NB4 (cell line): ENCODE data around the gene LCE2D.

Experiments used
- POLR2A ChIP-seq: IDR thresholded peaks from 2 replicates; pipeline ENCODE4 v1.6.1; 2011; ENCODE audit warnings: mild to moderate bottlenecking; ENCODE audit not compliant: insufficient read length; ENCODE audit errors: extremely low read depth
- TF ChIP-seq, protein P1 (sequence below): IDR thresholded peaks from one replicate; pipeline ENCODE4 v1.5.1; 2012; ENCODE audit warnings: low read depth, low read length

DNA sequence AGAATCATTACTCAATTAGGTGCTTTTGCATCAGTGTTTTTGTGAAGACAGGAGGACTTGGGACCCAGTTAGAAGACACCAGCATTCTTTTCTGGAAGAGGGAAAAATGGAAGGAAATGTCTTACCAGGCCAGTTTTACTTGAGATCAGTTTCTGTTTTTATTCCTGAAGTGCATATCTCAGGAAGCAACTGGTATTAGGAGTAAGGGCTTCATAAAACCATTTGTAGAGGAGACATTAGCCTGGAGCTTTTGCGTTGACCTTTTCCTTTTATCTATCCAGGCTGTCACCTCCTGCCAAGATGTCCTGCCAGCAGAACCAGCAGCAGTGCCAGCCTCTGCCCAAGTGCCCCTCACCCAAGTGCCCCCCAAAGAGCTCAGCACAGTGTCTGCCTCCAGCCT lies 49.7 kb upstream of the LCE2D start, which contains the start of gene LCE3B:
- TF ChIP-seq, protein P1, sequence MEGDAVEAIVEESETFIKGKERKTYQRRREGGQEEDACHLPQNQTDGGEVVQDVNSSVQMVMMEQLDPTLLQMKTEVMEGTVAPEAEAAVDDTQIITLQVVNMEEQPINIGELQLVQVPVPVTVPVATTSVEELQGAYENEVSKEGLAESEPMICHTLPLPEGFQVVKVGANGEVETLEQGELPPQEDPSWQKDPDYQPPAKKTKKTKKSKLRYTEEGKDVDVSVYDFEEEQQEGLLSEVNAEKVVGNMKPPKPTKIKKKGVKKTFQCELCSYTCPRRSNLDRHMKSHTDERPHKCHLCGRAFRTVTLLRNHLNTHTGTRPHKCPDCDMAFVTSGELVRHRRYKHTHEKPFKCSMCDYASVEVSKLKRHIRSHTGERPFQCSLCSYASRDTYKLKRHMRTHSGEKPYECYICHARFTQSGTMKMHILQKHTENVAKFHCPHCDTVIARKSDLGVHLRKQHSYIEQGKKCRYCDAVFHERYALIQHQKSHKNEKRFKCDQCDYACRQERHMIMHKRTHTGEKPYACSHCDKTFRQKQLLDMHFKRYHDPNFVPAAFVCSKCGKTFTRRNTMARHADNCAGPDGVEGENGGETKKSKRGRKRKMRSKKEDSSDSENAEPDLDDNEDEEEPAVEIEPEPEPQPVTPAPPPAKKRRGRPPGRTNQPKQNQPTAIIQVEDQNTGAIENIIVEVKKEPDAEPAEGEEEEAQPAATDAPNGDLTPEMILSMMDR = no peak
- no peak for TF ChIP-seq POLR2A
